OCI-LY1 (cell line): ENCODE results near the gene ZFX.
"Not testable (repeated sequence)": the region's sequence is repeated elsewhere in the genome, so short reads cannot be mapped to it uniquely, and the experiment has no call there.

Experiments
- CTCF ChIP-seq: fragments of 200-600 bp; sonication (generic), shearing (Covaris generic); IDR thresholded peaks from 2 replicates; pipeline ENCODE4 v1.5.1; 2017; ENCODE audit warnings: mild to moderate bottlenecking, antibody characterized with exemption, low read length, moderate library complexity, mixed read lengths
- EZH2 ChIP-seq: fragments of 200-600 bp; sonication (generic), shearing (Covaris generic); IDR thresholded peaks from 2 replicates; pipeline ENCODE4 v1.8.0; 2017; ENCODE audit warnings: borderline replicate concordance, mixed run types, mild to moderate bottlenecking, antibody characterized with exemption, low read length, moderate library complexity, mixed read lengths

- not testable (repeated sequence) for TF ChIP-seq EZH2, CTCF
Measured at GRCh38 chrX:24135768-24136167, 13.8 kb upstream of the ZFX start.
